ENCODE results near the gene INPP5D.
"Not testable (repeated sequence)": the region's sequence is repeated elsewhere in the genome, so short reads cannot be mapped to it uniquely, and the experiment has no call there.

INPP5D gene

GRCh38 chr2:233119123-233119522 is 59.0 kb downstream of the INPP5D start:
- DNase-seq: no peak

GRCh38 chr2:233119806-233120205 is 59.7 kb downstream of the INPP5D start:
- DNase-seq: no peak

GRCh38 chr2:233120459-233120858 is 60.3 kb downstream of the INPP5D start:
- DNase-seq: no peak

GRCh38 chr2:233121856-233122255 is 61.7 kb downstream of the INPP5D start:
- no peak for DNase-seq

- DNase-seq: no peak
Observed at GRCh38 chr2:233122541-233122940, 62.4 kb downstream of the INPP5D start.

GRCh38 chr2:233123576-233123975 is 63.4 kb downstream of the INPP5D start:
- not testable (repeated sequence) for DNase-seq

- peak in 1 of 2 donors; percentile 40 for DNase-seq
Observed at GRCh38 chr2:233124421-233125080, 64.4 kb downstream of the INPP5D start.

GRCh38 chr2:233125455-233126065 is 65.4 kb downstream of the INPP5D start:
- DNase-seq: no peak

GRCh38 chr2:233129351-233129978 is 69.3 kb downstream of the INPP5D start:
- no peak for DNase-seq

- DNase-seq: no peak
Observed at GRCh38 chr2:233130024-233130423, 69.9 kb downstream of the INPP5D start.

GRCh38 chr2:233130481-233131020 is 70.4 kb downstream of the INPP5D start:
- DNase-seq: no peak

- DNase-seq: no peak
Observed at GRCh38 chr2:233131936-233132720, 72.0 kb downstream of the INPP5D start.

GRCh38 chr2:233133239-233133638 is 73.1 kb downstream of the INPP5D start:
- no peak for DNase-seq

- no peak for DNase-seq
Observed at GRCh38 chr2:233135421-233135820, 75.3 kb downstream of the INPP5D start.

GRCh38 chr2:233137040-233137439 is 76.9 kb downstream of the INPP5D start:
- no peak for DNase-seq

- DNase-seq: no peak
Observed at GRCh38 chr2:233140077-233140585, 80.0 kb downstream of the INPP5D start.

- DNase-seq: no peak
Observed at GRCh38 chr2:233140978-233141377, 80.8 kb downstream of the INPP5D start.

- no peak for DNase-seq
Observed at GRCh38 chr2:233141901-233142300, 81.8 kb downstream of the INPP5D start.

GRCh38 chr2:233142355-233142897 is 82.3 kb downstream of the INPP5D start:
- no peak for DNase-seq

GRCh38 chr2:233143700-233144331 is 83.7 kb downstream of the INPP5D start:
- DNase-seq: no peak

- DNase-seq: no peak
Observed at GRCh38 chr2:233145726-233146125, 85.6 kb downstream of the INPP5D start.

GRCh38 chr2:233146194-233146593 is 86.1 kb downstream of the INPP5D start:
- DNase-seq: no peak
